ENCODE measurements around the gene AOPEP.

The AOPEP gene

GRCh38 chr9:94904806-94905205 is 178.3 kb downstream of the AOPEP start:
- DNase-seq: no peak

DNA sequence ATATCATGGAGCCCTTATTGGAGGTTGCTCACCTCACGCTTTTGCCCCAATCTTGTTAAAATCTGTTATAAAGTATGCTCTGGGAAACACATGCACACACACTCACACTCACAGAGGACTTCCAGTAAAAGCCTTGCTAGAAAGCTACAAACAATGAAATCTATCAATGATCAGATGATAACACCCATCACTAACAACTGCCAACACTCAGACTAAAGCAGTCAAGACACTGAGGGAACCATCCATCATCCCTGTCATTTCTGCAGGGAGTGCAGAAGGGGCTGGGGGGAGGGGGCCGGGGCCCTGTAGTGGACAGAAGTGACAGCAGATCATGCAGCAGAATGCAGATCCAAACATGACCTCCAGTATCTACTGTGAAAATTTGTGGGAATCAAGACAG is 179.1 kb downstream of the AOPEP start:
- DNase-seq: no peak

DNA sequence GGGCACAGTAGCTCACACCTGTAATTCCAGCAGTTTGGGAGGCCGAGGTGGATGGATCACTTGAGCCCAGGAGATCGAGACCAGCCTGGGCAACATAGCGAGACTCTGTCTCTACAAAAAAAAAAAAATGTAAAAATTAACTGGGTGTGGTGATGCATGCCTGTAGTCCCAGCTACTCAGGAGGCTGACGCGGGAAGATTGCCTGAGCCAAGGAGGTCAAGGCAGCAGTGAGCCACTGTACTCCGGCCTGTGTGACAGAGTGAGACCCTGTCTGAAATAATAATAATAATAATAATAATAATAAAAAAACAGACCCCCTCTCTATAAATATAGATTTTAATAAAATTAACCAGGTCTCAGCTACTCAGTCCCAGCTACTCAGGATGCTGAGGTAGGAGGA is 179.7 kb downstream of the AOPEP start:
- DNase-seq: no peak

DNA sequence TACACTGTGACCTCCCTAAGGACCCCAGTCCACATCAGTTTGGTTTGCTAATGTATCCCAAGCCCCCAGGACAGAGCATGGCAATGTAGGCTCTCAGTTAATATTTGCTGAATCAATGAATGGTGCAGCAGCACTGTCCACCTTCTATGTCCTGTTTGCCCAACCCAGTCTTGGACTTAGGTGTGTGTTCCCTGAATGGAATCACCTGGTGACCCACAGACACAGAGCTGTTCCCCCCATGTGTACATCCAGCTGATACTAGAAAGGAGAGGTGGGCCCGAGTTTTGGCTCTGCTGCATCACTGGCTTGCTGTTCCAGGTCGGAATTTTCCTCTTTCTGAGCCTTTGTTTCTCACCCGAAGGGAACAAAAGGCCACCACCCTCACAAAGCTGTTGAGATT is 180.2 kb downstream of the AOPEP start:
- no peak for DNase-seq

GRCh38 chr9:94907264-94907936 is 180.9 kb downstream of the AOPEP start:
- DNase-seq: no peak

DNA sequence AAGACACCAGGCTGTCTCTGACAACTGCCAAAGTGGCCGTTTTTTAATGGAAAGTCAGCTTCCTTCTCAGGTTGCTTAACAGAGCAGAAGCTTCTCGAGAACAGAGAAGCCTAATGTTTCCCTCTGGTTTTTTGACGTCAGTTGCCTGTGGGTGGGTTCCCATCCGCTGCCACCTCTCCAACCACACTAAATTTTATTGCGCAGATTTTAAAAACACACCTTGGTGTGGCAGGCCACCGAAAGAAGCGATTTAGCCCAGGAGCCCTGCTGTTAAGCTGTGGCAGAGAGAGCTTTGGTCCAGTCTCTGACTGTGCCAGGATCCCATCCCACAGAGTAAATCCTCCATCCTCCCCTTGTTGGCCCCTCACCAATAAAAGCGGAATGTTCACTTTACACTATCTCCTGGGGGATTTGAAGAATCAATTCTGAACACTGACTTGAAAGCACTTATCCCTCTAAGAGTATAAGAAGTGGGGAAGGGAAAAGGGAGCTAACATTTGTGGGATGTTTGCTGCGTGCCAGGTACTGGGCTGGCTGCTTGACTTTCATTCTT is 181.6 kb downstream of the AOPEP start:
- peak; percentile 62 for DNase-seq

DNA sequence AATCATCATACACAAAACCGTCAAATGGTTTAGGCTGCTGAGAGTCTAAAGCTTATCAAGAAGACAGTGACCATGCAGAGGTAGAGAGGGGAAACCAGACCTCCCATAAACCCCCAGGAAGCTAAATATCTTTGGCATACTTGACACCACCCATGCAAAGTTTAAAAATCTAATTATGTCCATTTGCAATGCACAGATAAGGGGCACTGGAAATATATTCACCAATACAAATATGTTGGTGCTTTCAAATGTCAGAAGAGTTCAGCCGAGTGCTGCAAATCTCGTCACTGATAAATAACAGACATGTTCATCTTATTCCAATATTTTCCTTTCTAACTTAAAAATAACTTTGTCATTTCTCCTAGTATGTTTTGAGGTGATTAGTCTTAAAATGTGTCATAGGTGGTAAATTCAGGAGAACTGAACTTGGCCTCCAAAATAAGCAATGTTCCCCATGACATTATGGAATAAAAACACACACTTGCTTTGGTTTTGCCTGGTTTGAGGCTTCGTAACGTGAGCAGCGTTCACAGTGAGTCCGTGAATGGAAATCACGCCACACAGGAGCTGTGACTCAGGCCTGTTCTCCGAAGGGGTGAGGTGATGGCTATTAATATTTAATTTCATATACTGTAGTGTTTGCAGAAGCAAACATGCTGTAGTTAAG is 182.2 kb downstream of the AOPEP start:
- no peak for DNase-seq

- no peak for DNase-seq
Observed at GRCh38 chr9:94909250-94909894, 182.9 kb downstream of the AOPEP start.

GRCh38 chr9:94909965-94910730 is 183.6 kb downstream of the AOPEP start:
- no peak for DNase-seq

DNA sequence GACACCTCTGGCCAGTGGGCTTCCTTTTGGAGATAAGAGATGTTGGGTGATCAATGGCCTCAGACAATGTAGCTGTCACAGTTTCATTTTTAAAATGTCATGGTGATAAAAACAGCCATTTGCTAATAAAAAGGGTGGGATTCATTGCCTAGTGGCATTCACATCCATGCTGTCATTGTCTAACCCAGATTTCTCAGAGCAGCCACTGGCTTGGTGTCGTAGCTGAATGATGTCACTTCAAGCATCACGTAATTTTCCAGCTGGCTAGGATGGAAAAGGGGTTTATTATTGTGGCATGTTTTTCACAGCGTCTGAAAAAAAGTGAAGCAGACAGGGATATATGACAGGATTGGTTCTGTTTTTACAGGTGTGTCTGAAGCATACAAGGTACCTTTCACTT is 184.7 kb downstream of the AOPEP start:
- DNase-seq: no peak

GRCh38 chr9:94911986-94912635 is 185.6 kb downstream of the AOPEP start:
- DNase-seq: no peak

- DNase-seq: no peak
Observed at GRCh38 chr9:94912700-94913249, 186.3 kb downstream of the AOPEP start.

DNA sequence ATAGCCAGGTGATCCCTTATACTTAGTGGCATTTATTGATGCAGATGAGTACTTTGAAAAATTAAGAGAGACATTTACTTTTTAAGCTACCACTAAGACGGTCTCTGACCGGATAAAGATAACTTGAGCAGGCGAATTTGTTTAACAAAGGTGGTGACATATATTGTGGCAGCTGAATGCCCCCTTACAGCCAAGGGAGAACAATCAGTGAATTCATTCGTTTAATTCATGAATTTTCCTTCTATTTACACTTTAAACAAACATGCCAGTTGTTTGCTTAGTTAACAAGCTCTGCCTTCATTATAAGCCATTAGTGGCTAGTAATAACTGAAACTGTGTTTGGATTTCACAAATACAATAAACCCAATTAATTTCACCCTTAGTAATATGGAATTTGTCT is 187.1 kb downstream of the AOPEP start:
- no peak for DNase-seq

DNA sequence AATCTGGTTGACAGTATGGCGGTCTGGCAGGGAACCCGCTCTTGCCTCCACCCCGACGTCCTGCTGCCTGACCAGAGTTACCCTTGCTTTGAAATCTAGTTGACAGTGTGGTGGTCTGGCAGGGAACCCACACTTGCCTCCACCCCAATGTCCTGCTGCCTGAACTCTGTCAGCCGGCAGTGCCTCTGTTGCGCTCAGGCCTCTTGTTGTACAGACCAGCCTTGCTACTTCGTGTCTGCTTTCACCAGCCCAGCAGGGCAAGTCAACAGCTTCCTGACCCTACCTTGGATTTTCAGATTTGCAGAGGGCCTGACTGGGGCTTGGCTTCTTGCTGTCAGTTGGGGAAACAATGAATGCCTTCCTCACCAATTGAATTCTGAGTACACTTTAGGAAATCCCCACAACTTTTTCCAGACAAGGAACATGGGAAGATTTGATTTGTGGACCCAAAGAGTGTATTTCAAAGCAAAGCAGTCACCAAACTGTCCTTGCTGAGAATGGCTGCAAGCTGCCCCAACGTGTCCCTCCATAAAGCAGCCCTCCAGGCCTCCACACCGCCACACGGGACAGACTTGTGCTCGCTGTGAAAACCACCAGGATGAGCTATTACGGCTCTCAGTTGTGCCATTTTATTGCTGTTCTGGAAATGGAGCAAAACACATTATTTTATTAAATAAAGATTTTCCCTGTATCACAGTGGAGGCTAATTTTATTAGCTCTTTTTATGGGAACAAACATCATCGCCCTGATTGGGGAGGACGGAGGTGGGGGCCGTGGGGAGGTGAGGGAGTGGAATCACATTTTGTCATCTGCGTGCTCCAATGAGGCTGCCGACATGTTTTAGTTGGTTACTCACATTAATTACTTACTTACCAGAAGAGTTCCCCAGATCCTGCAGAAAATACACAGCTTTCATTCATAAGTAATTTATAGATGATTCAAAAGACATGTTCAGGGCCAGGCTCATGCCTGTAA is 189.3 kb downstream of the AOPEP start:
- no peak for DNase-seq

- DNase-seq: no peak
Observed at GRCh38 chr9:94916956-94917355, 190.5 kb downstream of the AOPEP start.

- no peak for DNase-seq
Observed at GRCh38 chr9:94918038-94918753, 191.7 kb downstream of the AOPEP start.

- no peak for DNase-seq
Observed at GRCh38 chr9:94919376-94920098, 193.0 kb downstream of the AOPEP start.

DNA sequence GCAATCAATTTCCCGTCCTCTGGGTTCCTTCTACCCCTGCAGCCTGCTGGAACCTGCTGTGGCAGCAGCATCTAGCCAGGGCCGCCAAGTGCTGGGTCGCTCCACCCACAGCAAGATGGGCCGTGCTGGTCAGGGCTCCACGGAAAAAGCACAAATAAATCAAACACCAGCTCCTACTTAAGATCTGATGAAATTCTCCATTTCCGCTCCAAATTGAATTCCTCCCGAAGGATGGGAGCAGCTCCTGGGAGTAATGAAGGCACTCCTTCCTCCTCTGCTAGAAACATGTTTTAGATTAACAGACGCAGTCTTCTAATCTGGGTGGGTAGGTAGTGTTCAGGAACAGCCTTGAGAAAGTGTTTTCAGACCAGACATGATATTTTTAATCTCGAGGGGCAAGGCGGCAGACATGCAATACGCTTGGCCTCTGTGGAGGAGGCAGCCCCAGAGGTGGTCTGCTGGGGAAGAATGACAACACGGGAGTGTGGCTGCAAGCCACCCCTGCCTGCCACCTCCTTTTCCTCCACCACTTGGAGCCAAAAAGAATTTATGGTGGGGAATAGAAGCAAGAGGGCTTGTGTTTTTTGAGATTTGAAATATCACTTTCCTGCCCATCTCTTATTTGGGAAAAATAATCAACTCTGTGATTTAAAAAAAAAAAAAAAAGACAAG is 194.1 kb downstream of the AOPEP start:
- DNase-seq: no peak

DNA sequence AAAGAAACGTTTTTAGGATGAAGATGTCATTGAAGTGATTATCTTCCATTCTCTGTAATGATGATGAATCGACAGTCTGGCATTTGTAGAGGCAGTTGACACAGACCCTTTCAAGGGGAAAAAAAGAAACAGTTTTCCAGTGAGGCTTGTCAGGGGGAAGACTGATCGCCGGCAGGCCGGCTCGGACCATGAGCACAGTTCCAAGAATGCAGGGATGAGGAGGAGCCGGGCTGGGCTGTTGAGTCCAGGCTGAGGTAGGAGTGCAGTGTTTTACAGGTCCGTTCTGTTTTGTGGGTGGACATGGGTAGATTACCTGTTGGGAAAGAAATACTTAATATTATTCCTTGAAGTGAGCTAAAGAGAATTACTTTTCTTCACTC is 194.6 kb downstream of the AOPEP start:
- no peak for DNase-seq
